ENCODE results near the gene VWCE.
"Not testable (repeated sequence)": the region's sequence is repeated elsewhere in the genome, so short reads cannot be mapped to it uniquely, and the experiment has no call there.

VWCE gene

GRCh38 chr11:61259363-61259762 is 35.8 kb downstream of the VWCE start:
- no peak overlapping the region for H3K27ac ChIP-seq
- no peak for DNase-seq (ENCODE audit: low read depth, low spot score)

- H3K27ac ChIP-seq, result no peak overlapping the region
- DNase-seq (ENCODE audit: low read depth, low spot score), result no peak
These were observed 36.6 kb downstream of the VWCE start for GRCh38 chr11:61258546-61258945.

DNA sequence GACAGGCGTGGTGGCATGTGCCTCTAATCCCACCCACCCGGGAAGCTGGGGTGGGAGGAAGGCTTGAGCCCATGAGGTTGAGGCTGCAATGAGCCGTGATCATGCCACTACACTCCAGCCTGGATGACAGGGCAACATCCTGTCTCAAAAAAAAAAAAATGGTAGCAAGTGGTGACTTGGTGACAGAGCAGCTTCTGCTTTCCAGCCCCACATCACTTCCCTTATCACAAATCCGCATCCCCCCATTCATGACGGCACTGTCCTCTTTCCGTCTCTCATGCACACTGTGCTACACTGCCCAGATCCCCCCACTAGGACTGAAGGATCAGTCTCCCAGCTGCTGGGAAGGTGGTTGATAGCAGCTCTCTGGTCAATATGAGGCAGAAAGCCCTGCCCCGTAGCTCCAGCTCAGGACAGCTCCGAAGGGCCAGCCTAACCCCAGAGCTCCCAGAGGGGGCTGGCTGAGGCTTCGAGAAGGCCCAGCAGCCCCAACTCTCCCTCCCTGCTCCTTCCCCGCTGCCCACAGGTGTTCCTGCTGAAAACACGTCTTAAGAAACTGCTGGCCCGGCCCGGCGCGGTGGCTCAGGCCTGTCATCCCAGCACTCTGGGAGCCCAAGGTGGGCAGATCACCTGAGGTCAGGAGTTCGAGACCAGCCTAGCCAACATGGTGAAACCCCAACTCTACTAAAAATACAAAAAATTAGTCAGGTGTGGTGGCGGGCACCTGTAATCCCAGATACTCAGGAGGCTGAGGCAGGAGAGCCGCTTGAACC is 38.2 kb downstream of the VWCE start:
- DNase-seq (ENCODE audit: low read depth, low spot score), result no peak
- no peak overlapping the region for H3K27ac ChIP-seq

DNA sequence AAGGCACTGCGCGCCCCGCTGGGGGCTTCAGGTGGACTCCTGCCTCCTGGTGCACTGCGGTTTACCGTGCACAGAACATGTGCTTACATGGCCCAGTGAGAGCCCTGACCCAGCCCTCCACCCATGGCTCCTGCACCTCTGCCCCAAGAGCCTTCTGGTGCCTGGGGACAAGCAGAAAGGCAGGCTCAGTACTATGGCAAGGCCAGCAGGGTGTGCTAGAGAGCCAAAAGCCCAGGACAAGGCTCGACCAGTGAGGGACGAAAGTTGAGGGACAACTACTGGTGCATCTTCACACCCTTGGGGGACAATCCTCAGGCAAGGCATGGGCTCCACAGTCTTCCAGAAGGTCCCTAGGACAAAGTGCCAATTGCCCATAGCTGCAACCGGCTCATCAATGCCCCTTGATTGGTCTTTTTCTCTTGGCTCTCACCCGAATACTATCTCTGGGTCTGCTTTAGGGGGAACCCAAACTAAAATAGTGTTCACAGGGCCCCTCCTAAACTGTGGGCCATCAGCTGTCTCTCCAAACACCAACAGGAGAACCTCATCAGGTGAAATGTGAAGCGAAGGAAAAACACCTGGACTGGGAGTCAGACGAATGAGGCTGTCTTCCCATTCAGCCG is 40.6 kb downstream of the VWCE start:
- no peak for DNase-seq (ENCODE audit: low read depth, low spot score)
- H3K27ac ChIP-seq, result no peak overlapping the region

GRCh38 chr11:61252332-61252731 is 42.8 kb downstream of the VWCE start:
- DNase-seq (ENCODE audit: low read depth, low spot score); H3K27ac ChIP-seq: not testable (repeated sequence)

DNA sequence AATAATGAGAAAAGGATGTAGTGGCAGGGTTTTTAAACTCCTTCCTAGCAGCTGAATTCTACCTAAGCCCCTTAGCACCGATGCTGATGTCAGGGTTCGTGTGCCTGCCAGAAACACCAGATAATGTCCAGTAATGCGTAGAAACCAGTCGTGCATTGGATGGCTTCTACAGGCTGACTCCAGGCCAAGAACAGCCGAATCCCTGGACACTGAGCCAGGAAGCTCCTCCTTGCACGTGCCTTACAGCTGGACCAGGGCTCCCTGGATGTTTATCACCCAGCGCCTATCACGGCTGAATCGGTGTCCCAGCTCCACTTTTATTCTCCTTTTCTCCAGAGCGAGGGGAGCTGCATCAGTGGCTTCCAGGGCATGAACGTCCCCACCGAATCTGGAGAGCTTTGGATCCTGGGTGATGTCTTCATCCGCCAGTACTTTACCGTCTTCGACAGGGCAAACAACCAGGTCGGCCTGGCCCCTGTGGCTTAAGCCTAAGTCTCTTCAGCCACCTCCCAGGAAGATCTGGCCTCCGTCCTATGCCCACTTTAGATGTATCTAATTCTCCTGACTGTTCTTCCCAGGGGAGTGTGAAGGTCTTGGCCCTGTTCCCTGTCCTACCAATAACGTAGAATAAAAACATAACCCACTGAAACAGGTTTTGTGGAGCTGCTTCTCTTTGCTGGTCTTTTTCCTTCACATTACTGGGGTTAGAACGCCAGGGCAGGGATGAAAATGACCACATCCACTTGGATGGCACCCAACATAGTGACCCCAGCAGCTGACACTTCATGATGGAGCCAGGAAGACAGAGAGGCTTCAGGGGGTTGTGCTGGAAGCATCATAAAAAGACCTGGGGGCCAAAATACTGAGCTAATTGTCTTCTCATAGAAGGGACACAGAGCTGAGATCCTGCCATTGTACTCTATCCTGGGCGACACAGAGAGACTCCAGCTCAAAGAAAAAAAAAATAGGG is 44.0 kb downstream of the VWCE start:
- H3K27ac ChIP-seq; DNase-seq (ENCODE audit: low read depth, low spot score): not testable (repeated sequence)

GRCh38 chr11:61249201-61249600 is 45.9 kb downstream of the VWCE start:
- H3K27ac ChIP-seq; DNase-seq (ENCODE audit: low read depth, low spot score): not testable (repeated sequence)

DNA sequence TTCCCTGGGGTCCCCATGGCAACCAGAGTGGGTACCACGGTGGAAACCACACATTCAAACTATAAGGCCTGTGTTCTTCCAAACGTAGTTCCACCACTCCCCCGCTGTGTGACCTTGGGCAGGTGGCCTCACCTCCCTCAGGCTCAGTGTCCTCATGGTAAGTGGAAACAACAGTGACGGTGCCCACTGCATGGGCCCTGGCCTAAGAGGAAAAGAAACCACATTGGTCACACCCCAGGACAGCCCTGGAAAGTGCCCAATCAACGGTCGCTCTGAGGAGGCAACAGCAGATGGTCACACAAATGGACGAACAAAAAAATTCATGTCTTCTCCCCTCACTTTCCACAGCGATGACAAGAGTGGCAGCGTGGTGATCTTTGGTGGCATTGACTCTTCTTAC is 47.0 kb downstream of the VWCE start:
- DNase-seq (ENCODE audit: low read depth, low spot score); H3K27ac ChIP-seq: not testable (repeated sequence)

DNA sequence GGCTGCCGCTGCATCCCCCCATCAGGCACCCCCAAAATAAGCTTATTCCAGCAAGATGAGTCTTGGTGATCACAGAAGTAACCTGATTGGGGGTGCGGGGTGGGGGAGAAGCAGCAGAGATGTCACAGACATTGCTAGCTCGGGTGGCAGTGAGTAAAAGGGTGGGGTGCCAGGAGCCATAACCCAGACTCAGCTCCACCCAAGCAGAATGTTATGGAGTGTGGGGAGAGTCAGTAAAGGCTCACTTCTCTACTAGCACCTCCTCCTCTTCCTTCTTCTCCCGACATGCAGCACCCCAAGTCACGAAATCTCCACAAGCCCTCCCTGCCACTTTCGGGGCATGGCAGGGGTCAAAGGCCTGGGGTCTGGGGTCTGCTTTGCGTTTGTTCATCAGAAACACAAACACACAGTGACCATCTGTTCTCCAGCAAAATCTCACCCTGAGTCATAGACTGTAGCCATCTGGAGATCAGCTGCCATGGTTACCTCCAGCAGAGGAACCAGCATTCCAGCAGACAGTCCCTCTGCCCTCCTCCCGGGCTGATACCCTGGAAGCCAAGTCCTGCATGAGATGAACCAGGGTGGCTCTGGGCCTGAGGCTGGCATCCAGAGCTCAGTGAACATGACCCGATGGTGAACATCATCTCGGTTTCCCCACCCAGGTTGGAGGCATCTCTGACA is 49.7 kb downstream of the VWCE start:
- not testable (repeated sequence) for H3K27ac ChIP-seq

GRCh38 chr11:61241526-61241925 is 53.6 kb downstream of the VWCE start:
- DNase-seq (ENCODE audit: low read depth, low spot score); H3K27ac ChIP-seq: not testable (repeated sequence)

More for the DNA sequence above, 49.7 kb downstream of the VWCE start:
- DNase-seq (ENCODE audit: low read depth, low spot score), result not testable (repeated sequence)

DNA sequence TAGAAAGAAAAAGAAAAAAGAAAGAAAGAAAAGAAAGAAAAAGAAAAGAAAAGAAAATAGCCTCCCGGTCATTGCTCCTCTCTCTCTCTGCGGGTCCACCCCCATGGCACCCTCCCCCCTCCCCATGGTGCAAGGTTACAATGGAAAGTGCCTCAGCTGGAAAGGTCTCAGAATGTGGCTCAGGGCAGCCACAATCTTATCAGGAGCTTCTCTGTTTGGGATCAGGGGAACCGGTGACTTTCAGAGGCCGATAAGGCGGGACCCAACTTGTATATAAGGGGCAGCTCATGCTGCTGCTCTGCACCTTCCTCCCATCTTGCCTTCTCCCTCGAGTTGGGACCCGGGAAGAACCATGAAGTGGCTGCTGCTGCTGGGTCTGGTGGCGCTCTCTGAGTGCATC is 54.2 kb downstream of the VWCE start, which contains the start of gene PGA5:
PGA5 (plus strand) TSS at position 301 of the 400 bp plus-strand sequence; CDS start at position 353, 52 bp downstream.
- H3K27ac ChIP-seq; DNase-seq (ENCODE audit: low read depth, low spot score): not testable (repeated sequence)

DNA sequence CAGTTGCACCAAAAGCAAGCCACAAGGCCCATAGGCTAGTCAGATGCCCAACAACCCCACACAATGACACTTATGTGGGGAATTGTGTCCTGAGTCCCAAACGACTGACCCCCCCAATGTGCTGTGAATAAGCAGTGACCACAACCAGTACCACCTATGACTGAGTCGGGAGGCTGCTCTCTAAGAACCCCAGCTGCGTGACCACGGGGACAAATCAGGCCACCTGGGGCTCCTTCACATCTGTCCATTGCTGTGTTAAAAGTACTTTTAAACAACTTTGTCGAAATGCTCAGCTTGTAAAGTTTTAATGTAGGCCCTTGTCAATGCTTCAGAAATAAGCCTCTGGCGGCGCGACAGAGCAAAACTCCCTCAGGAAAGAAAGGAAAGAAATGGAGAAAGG is 54.8 kb downstream of the VWCE start:
- H3K27ac ChIP-seq; DNase-seq (ENCODE audit: low read depth, low spot score): not testable (repeated sequence)

DNA sequence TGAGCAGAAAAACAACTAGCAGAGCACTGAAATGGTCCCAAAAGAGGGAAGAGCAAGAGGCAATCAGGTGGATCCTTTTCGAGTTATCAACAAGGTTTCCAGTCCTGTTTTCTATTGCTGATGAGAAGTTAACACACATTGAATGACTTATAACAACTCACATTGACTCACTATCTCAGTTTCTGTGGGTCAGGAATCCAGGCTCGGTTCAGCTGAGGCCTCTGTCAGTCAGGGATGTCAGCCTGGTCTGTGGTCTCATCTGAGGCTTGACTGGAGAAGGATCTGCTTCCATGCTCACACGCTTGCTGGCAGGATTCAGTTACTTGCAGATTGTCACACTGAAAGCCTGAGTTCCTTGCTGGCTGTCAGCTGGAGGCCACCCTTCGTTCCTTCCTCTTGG is 58.0 kb downstream of the VWCE start:
- not testable (repeated sequence) for DNase-seq (ENCODE audit: low read depth, low spot score); H3K27ac ChIP-seq

DNA sequence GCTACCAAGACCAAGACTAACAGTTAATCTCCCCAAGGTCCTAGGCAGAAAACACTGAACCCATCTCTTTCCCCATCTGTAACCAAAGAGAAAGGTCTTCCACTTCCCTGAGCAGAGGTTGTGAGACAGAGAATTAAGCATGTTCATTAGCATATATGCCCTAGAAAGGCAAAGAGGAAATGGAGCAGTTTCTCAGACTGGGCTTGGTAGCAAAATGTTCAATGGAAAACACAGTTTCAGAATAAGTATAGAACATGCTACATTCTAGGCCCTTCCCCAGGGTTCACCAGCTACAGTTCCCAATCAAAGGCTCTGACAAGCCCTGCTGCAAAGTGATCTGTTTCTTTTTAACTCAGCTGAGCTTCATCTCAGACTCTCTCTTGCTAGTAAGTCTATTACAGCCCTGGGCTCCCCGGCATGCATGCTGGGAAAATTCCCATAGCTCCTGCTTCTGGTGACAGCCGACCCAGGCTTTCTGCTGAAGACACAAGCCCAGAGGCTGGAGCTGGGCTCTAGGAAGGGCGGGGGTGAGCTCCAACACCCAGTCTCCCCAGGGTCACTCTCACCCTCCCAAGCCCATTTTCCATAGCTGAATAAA is 62.5 kb downstream of the VWCE start:
- not testable (repeated sequence) for DNase-seq (ENCODE audit: low read depth, low spot score); H3K27ac ChIP-seq

- H3K27ac ChIP-seq; DNase-seq (ENCODE audit: low read depth, low spot score): not testable (repeated sequence)
These were observed 63.5 kb downstream of the VWCE start for GRCh38 chr11:61231585-61231984.

DNA sequence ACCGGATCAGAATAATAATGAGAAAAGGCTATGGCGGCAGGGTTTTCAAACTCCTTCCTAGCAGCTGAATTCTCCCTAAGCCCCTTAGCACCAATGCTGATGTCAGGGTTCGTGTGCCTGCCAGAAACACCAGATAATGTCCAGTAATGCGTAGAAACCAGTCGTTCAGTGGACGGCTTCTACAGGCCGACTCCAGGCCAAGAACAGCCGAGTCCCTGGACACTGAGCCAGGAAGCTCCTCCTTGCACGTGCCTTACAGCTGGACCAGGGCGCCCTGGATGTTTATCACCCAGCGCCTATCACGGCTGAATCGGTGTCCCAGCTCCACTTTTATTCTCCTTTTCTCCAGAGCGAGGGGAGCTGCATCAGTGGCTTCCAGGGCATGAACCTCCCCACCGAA is 64.1 kb downstream of the VWCE start:
- not testable (repeated sequence) for H3K27ac ChIP-seq; DNase-seq (ENCODE audit: low read depth, low spot score)

GRCh38 chr11:61229458-61229857 is 65.7 kb downstream of the VWCE start:
- not testable (repeated sequence) for H3K27ac ChIP-seq; DNase-seq (ENCODE audit: low read depth, low spot score)

GRCh38 chr11:61226457-61227137 is 68.5 kb downstream of the VWCE start:
- H3K27ac ChIP-seq; DNase-seq (ENCODE audit: low read depth, low spot score): not testable (repeated sequence)

DNA sequence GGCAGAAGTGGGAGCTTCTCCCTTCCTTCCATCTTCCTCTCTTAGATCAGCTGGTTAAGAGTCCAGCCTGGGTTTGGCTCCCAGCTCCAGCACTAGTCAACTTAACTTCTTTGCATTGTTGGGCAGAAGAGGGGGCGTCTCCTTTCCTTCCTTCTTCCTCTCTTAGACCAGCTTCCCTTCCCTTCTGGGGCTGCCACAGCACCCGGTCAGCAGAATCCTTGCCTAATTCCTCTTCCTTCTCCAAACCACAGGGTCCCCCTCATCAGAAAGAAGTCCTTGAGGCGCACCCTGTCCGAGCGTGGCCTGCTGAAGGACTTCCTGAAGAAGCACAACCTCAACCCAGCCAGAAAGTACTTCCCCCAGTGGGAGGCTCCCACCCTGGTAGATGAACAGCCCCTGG is 72.4 kb downstream of the VWCE start:
- not testable (repeated sequence) for DNase-seq (ENCODE audit: low read depth, low spot score); H3K27ac ChIP-seq

Data from epithelial cell of prostate (primary cell).